Vagina (tissue), 2 donors: Measurements from ENCODE around the gene JAM3.

Experiments used
- CTCF ChIP-seq, 3 experiments: fragments of 450-650 bp in 2 of 3; fragments of 200-600 bp in 1 of 3; sonication (generic) in 1 of 3; IDR thresholded peaks; one replicate each; pipeline ENCODE4 v1.5.1; 2017 to 2019; ENCODE audit warnings: antibody characterized with exemption in 3 of 3, mild to moderate bottlenecking in 2 of 3, moderate library complexity in 2 of 3
- POLR2A ChIP-seq, 2 donors: fragments of 450-650 bp; IDR thresholded peaks; one replicate each; pipeline ENCODE4 v1.6.1; 2017; ENCODE audit warnings: antibody characterized with exemption in 2 of 2, mild to moderate bottlenecking in 2 of 2, moderate library complexity in 2 of 2
- POLR2AphosphoS5 ChIP-seq, 2 donors: sonication (generic); formaldehyde crosslinking; IDR thresholded peaks; one replicate each; pipeline ENCODE4 v1.9.0; 2017; ENCODE audit warnings: antibody characterized with exemption in 2 of 2, mild to moderate bottlenecking in 2 of 2, low read depth in 1 of 2; ENCODE audit not compliant: insufficient read depth in 1 of 2

- TF ChIP-seq CTCF (IDR thresholded peaks at IDR 0.05), result no peak
- TF ChIP-seq POLR2A (IDR thresholded peaks at IDR 0.05), result no peak
- TF ChIP-seq POLR2AphosphoS5 (IDR thresholded peaks at IDR 0.05; ENCODE audit: insufficient read depth in 1 of 2, low read depth in 1 of 2), result no peak
Measured at GRCh38 chr11:134071766-134072402, 3.0 kb downstream of the JAM3 start.
